C4-2B (cell line): ENCODE results near the gene SETX.

Experiments used
- H3K27ac ChIP-seq: fragments of 450-650 bp; 2 replicates; pipeline ENCODE4 v1.5.1; 2017
- ZFX ChIP-seq: fragments of 450-650 bp; IDR thresholded peaks from 2 replicates; pipeline ENCODE4 v1.6.1; 2017
- TF ChIP-seq, protein P1 (sequence below): fragments of 450-650 bp; conservative IDR thresholded peaks from 2 replicates; pipeline ENCODE4 v1.5.1; 2017; ENCODE audit warnings: mild to moderate bottlenecking

The SETX gene

DNA sequence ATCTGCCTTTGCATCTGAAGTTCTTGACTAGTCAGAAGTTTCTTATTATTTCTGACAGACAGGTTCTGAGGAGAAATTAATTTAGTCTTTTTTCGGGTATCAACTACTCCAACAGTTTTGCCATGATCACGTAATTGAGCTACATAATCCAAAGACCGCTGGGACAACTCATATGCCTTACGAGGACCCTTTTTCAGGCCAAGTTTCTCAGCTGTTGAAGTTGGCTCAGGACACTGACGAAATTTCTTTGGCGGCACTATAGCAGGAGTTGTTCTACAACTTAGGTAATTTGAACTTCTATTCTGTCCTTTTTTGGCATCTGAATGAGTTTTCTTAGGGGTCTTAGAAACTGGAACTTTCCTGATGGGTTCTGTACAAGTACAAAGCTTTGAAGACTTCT is 27.2 kb downstream of the SETX start:
- no peak overlapping the region for H3K27ac ChIP-seq
- TF ChIP-seq, protein P1, sequence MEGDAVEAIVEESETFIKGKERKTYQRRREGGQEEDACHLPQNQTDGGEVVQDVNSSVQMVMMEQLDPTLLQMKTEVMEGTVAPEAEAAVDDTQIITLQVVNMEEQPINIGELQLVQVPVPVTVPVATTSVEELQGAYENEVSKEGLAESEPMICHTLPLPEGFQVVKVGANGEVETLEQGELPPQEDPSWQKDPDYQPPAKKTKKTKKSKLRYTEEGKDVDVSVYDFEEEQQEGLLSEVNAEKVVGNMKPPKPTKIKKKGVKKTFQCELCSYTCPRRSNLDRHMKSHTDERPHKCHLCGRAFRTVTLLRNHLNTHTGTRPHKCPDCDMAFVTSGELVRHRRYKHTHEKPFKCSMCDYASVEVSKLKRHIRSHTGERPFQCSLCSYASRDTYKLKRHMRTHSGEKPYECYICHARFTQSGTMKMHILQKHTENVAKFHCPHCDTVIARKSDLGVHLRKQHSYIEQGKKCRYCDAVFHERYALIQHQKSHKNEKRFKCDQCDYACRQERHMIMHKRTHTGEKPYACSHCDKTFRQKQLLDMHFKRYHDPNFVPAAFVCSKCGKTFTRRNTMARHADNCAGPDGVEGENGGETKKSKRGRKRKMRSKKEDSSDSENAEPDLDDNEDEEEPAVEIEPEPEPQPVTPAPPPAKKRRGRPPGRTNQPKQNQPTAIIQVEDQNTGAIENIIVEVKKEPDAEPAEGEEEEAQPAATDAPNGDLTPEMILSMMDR, result no peak
- TF ChIP-seq ZFX, result no peak

GRCh38 chr9:132324425-132324824 is 30.4 kb downstream of the SETX start:
- no peak for TF ChIP-seq ZFX
- TF ChIP-seq, protein P1, result no peak
- H3K27ac ChIP-seq, result no peak overlapping the region

- TF ChIP-seq, protein P1, result no peak
- TF ChIP-seq ZFX, result no peak
- H3K27ac ChIP-seq, result no peak overlapping the region
These were observed 35.2 kb downstream of the SETX start for GRCh38 chr9:132319421-132320110.

- H3K27ac ChIP-seq, result no peak overlapping the region
- no peak for TF ChIP-seq ZFX
- TF ChIP-seq, protein P1, result no peak; the same call in 1 of the 2 replicates
These were observed 41.9 kb downstream of the SETX start for GRCh38 chr9:132312873-132313272.

DNA sequence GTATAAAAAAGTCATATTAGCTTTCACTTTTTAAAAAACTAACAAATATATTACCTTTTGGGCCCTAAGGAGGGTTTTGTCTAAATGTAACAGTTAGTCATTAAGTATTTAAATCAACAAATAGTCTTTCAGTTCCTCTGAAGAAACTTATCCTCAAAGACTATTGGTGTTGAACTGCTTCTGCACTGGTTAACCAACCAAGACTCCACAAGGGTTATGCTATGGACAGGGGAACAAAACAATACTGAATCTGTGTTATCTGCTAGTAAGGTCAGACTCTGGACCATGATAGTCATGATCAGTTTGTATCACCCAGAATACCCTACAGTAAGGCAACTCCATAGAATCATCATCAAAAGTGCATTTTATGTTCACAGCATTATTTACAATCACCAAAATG is 42.4 kb downstream of the SETX start:
- no peak overlapping the region for H3K27ac ChIP-seq

GRCh38 chr9:132311978-132312377 is 42.8 kb downstream of the SETX start:
- TF ChIP-seq, protein P1, result no peak
- no peak for TF ChIP-seq ZFX
- no peak overlapping the region for H3K27ac ChIP-seq

More for the DNA sequence above, 42.4 kb downstream of the SETX start:
- TF ChIP-seq, protein P1, result no peak
- TF ChIP-seq ZFX, result no peak

- TF ChIP-seq ZFX, result no peak
- TF ChIP-seq, protein P1, result no peak
These were observed 45.7 kb downstream of the SETX start for GRCh38 chr9:132309056-132309455.

More at GRCh38 chr9:132309056-132309455, 45.7 kb downstream of the SETX start:
- peak overlapping the region; percentile 70 for H3K27ac ChIP-seq
